ENCODE data around the gene PRDM16.

DNA sequence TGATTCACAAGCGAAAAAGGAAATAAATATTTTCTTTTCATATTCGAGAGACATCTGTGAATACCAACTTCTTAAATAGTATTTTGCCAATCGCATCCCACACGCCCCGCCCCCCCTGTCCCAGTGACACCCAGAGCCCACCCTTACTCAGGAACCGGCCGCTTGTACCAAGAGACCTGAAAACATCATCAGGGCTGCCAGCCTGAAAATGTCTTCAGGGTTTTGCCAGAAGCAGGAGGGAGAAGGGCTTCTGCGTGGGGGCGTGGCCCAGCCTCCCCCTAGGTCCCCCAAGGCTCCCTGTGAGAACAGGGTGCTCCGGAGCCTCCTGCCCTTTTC is 126.4 kb downstream of the PRDM16 start:
- TF ChIP-seq, protein P1, sequence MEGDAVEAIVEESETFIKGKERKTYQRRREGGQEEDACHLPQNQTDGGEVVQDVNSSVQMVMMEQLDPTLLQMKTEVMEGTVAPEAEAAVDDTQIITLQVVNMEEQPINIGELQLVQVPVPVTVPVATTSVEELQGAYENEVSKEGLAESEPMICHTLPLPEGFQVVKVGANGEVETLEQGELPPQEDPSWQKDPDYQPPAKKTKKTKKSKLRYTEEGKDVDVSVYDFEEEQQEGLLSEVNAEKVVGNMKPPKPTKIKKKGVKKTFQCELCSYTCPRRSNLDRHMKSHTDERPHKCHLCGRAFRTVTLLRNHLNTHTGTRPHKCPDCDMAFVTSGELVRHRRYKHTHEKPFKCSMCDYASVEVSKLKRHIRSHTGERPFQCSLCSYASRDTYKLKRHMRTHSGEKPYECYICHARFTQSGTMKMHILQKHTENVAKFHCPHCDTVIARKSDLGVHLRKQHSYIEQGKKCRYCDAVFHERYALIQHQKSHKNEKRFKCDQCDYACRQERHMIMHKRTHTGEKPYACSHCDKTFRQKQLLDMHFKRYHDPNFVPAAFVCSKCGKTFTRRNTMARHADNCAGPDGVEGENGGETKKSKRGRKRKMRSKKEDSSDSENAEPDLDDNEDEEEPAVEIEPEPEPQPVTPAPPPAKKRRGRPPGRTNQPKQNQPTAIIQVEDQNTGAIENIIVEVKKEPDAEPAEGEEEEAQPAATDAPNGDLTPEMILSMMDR (IDR thresholded peaks at IDR 0.05) = no peak
- TF ChIP-seq NFATC4 (CRISPR knock-in tag; IDR thresholded peaks at IDR 0.05) (no peak), ESRRA (CRISPR knock-in tag; IDR thresholded peaks at IDR 0.05; ENCODE audit: borderline replicate concordance) (no peak)
- TF ChIP-seq, protein P2, sequence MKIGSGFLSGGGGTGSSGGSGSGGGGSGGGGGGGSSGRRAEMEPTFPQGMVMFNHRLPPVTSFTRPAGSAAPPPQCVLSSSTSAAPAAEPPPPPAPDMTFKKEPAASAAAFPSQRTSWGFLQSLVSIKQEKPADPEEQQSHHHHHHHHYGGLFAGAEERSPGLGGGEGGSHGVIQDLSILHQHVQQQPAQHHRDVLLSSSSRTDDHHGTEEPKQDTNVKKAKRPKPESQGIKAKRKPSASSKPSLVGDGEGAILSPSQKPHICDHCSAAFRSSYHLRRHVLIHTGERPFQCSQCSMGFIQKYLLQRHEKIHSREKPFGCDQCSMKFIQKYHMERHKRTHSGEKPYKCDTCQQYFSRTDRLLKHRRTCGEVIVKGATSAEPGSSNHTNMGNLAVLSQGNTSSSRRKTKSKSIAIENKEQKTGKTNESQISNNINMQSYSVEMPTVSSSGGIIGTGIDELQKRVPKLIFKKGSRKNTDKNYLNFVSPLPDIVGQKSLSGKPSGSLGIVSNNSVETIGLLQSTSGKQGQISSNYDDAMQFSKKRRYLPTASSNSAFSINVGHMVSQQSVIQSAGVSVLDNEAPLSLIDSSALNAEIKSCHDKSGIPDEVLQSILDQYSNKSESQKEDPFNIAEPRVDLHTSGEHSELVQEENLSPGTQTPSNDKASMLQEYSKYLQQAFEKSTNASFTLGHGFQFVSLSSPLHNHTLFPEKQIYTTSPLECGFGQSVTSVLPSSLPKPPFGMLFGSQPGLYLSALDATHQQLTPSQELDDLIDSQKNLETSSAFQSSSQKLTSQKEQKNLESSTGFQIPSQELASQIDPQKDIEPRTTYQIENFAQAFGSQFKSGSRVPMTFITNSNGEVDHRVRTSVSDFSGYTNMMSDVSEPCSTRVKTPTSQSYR (CRISPR knock-in tag; IDR thresholded peaks at IDR 0.05) = no peak
